ENCODE results near the gene ARPC1A. TPM values are rescaled to one million over a fixed set of nuclear protein-coding genes. Genes with fewer than 3 reads are reported as not detected.
"Not testable (repeated sequence)": the region's sequence is repeated elsewhere in the genome, so short reads cannot be mapped to it uniquely, and the experiment has no call there.

The ARPC1A gene
- polyA plus RNA-seq (ENCODE audit: insufficient read length in 3 of 3) = 100 to 1,000 TPM; 101 to 113 (median 111) TPM

DNA sequence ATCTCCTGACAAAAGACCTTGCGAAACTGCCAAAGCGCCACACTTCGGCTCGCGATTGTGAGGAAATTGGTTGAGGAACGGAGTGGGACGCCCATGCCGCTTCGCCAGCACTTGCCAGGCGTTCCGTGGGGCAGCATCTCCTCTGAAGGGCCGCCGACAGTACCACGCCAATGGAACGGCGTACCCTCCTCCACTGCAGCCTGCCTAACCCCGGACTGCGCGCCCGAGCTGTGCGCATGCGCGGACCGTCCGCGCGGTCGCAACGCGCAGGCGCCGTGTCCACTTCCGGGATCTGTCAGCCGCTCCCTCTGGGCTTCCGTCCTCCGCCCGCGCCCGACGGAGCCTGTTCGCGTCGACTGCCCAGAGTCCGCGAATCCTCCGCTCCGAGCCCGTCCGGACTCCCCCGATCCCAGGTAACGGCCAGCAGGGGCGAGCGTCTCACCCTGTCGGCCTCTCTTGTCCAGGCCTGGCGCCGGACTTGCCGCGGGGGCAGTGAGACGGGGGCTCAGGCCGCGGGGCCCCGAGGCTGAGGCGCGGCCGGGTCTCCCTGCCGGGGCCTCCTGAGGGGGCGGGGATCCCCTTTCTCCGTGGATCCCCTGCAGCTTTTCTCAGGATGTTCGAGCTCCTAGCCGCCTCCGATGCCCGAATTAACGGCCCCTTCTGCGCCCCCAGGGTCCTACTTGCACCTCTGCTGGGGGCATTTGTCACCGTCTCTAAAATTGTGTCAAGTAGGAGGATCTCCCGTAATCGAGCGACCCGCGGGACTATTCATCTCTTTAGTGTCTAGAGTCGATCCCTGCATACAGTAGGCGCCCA lies at the start of gene ARPC1A:
TSS of gene ARPC1A (plus strand) at position 307 of the 816 bp plus-strand sequence. CDS start 7,456 bp downstream, outside the sequence.
- DNase-seq (ENCODE audit: low read depth in 3 of 3, low spot score in 2 of 3) = peak; percentile 81 to 89 (median 84)

DNA sequence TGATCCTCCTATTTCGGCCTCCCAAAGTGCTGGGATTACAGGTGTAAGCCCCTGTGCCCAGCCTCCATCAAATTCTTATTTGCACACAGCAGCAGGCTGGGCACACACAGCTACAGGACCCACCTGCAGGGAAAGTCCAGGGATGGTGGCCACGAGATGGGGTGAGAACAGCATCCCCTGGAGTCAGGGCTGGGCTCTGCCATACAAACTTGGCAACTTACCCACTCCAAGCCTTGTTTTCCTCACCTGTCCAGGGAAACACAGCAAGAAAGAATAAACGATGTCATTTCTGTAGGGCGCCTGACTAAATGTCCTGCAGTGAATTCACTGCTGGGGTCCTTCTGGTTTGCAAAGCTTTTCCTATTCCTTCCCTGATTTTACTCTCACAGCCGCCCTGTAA lies 47.5 kb upstream of the ARPC1A start:
- no peak for DNase-seq (ENCODE audit: low read depth in 3 of 3, low spot score in 2 of 3)

DNA sequence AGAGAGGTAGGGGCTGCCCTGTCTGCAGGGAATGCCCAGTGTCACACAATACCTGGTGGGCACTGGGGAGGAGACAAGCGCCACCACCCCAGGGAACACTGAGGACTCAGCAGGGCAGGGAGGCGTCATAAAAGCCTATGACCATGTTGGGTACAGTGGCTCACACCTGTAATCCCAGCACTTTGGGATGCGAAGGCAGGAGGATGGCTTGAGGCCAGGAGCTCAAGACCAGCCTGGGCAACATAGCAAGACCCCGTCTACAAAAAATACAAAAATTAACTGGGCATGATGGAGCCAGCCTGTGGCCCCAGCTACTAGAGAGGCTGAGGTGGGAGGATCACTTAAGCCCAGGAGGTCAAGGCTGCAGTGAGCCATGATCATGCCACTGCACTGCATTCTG lies 41.5 kb upstream of the ARPC1A start:
- not testable (repeated sequence) for DNase-seq (ENCODE audit: low read depth in 3 of 3, low spot score in 2 of 3)

DNA sequence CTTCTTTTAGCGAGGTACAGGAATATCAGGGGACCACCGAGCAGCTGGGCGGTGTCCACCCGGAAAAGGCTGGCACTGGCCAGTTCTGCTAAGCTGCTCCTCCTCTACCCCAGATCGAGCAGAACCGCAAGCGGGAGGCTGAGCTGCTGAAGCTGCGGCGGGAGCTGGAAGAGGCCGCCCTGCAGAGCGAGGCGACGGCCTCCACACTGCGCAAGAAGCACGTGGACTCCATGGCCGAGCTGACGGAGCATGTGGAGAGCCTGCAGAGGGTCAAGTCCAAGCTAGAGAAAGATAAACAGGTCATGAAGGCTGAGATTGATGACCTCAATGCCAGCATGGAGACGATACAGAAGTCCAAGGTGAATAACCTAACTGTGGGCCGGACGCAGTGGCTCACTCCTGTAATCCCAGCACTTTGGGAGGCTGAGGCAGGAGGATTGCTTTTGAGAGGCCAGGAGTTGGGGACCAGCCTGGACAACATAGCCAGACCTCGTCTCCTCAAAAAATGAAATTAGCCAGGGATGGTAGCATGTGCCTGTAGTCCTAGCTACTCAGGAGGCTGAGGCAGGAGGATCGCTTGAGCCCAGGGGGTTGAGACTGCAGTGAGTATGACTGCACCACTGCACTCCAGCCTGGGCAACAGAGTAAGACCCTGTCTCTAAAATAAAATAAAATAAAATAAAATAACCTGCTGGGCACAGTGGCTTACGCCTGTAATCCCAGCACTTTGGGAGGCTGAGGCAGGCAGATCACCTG lies 37.7 kb upstream of the ARPC1A start:
- DNase-seq (ENCODE audit: low read depth in 3 of 3, low spot score in 2 of 3) = no peak

DNA sequence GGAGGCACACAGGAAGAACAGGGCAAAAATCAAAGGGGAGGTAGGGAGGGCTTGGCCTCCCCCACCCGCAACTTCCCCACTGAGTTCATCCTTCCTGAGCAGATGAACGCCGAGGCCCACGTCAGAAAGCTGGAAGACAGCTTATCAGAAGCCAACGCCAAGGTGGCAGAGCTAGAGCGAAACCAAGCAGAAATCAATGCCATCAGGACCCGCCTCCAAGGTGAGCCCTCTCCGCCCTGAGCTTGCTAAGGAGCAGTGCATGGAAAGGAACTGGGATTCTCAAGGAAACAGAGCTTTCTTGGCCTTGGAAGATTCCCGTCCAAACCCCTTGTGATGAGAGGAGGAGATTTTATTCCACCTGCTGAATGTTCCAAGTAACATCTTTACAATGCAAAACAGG lies 36.5 kb upstream of the ARPC1A start:
- no peak for DNase-seq (ENCODE audit: low read depth in 3 of 3, low spot score in 2 of 3)

DNA sequence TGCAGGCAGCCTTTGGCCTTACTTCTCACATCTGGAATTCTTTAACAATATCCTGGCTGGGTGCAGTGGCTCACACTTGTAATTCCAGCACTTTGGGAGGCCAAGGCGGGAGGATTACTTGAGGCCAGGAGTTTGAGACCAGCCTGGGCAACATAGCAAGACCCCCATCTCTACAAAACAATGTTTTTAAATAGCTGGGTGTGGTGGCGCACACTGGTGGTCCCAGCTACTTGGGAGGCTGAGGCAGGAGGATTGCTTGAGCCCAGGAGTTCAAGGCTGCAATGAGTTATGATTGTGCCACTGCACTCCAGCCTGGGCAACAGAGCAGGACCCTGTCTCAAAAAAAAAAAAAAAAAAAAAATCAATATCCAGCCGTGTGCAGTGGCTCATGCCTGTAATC lies 35.5 kb upstream of the ARPC1A start:
- not testable (repeated sequence) for DNase-seq (ENCODE audit: low read depth in 3 of 3, low spot score in 2 of 3)

DNA sequence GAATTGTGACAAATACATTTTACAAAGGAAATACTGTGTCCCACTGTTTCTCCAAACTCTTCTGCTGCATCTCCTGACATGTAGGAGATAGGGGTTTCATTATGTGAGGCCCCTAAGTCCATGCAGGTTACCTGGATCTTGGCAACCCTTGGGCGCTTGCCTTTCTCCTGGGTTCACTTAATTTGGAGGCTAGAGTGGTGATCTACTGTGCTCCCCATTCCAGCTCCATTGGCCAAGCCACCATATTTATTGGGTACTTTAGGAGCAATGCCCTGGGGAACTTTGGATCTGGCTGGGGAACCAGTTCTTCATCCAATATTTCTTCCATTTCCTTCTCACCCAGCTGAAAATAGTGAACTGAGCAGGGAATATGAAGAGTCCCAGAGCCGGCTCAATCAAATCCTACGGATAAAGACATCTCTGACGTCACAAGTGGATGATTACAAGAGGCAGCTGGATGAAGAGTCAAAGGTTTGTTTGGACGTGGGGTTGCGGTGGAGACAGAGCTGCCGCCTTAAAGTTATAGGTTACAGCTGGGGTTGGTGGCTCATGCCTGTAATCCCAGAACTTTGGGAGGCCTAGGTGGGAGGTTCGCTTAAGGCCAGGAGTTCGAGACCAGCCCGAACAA lies 34.6 kb upstream of the ARPC1A start:
- peak; percentile 9 to 12 (median 10) for DNase-seq (ENCODE audit: low read depth in 3 of 3, low spot score in 2 of 3)

DNA sequence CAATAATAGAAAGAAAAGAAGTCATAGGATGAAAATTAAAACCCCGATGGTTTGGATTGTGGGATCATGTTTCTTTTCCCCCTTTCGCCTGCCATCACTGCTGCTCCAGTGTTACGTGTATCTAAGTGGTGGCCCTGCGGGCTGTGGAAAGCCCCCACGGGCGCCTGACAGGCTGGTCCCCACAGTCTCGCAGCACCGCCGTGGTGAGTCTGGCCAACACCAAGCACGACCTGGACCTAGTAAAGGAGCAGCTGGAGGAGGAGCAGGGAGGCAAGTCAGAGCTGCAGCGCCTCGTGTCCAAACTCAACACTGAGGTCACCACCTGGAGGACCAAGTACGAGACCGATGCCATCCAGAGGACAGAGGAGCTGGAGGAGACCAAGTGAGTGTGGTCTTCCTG lies 33.6 kb upstream of the ARPC1A start:
- DNase-seq (ENCODE audit: low read depth in 3 of 3, low spot score in 2 of 3) = no peak

DNA sequence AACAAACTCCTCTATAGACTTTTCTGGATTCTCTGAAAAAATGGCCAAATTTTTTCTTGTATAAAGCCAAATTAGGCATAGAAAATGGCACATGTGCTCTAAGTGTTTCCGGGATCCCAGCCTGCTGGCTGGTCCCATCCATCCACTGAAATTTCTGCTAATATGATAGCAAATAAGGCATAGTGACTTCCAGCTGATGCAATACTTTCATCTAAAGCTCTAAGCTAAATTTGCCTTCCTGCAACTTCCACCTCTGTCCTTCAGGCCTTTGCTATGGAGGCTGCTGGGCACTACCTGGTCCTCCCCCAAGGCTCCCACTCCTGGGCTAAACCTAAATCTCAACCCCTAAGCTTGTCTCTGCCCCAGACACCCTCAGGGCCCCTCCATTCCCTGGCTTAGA lies 32.5 kb upstream of the ARPC1A start:
- DNase-seq (ENCODE audit: low read depth in 3 of 3, low spot score in 2 of 3) = no peak

DNA sequence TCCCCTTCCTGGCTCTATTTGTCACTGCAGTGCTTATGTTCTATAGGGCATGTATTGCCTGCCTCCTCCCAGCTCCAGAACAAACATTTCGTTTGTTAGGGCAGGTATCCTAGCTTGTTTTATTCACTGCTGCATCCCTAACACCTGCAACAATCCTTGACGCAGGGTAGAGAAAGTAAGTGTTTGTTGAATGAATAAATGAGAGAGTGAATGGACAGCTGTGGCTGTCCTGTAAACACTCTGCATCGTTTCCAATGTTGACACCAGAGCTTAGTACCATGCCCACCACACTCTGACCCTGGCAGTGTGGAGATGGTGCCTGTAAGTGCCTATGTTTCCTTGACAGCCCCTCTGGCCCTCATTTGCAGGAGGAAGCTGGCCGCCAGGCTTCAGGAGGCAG lies 32.0 kb upstream of the ARPC1A start:
- DNase-seq (ENCODE audit: low read depth in 3 of 3, low spot score in 2 of 3) = no peak

DNA sequence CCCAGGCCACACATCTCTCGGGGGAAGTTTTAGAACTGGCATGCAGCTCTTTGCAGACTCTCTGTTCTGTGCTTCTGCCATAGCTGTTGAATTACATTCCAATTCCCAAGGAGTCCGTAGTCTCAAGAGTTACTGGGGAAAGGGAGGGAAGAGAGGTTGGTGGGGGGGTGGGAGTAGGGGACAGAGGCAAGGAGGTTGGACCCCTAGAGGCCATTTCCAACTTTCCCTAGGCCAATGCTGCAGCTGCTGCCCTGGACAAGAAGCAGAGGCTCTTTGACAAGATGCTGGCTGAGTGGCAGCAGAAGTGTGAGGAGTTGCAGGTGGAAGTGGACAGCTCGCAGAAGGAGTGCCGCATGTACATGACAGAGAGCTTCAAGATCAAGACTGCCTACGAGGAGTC lies 29.2 kb upstream of the ARPC1A start:
- DNase-seq (ENCODE audit: low read depth in 3 of 3, low spot score in 2 of 3) = no peak

DNA sequence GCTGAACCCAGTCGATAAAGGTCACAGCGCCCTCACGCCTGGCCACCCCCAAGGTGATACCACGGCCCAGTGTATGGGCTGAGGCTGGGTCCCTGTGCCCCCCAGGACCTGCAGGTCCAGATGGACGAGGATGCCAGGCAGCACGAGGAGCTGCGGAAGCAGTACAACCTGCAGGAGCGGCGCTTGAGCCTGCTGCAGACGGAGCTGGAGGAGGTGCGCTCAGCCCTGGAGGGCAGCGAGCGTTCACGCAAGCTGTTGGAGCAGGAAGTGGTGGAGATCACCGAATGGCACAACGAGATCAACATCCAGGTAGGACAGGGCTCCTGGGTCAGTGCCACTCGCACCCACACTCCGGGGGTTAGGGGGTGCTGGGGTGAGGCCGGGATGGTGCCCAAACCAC lies 24.2 kb upstream of the ARPC1A start:
- no peak for DNase-seq (ENCODE audit: low read depth in 3 of 3, low spot score in 2 of 3)

DNA sequence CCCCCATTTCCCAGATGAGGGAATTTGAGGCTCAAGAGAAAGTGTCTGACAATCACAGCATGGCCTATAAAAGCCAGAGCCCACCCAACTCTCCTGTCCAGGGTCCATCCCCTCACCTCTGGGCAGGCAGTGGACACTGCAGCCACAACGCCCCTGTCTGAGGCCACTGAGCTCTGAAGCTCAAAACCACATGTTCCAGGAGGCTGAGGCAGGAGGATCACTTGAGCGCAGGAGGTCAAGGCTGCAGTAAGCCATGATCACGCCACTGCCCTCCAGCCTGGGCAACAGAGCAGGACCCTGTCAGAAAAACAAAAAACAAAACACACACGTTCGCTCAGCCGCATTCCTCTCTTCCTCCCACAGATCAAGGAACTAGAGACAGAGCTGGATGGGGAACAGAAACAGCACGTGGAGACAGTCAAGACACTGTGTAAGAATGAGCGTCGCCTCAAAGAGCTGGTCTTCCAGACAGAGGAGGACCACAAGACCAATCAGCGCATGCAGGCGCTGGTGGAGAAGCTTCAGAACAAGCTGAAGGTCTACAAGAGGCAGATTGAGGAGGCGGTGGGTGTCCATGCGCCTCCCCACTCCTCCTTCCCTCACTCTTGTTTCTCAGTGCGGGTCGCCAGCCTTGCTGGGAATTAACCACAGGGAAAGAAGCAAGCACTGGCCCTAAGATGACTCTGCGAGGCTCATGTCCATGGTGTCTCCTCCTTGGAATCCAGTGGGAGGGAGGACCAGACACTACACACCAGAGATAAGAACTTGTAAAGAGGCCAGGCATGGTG lies 20.0 kb upstream of the ARPC1A start:
- DNase-seq (ENCODE audit: low read depth in 3 of 3, low spot score in 2 of 3) = no peak

DNA sequence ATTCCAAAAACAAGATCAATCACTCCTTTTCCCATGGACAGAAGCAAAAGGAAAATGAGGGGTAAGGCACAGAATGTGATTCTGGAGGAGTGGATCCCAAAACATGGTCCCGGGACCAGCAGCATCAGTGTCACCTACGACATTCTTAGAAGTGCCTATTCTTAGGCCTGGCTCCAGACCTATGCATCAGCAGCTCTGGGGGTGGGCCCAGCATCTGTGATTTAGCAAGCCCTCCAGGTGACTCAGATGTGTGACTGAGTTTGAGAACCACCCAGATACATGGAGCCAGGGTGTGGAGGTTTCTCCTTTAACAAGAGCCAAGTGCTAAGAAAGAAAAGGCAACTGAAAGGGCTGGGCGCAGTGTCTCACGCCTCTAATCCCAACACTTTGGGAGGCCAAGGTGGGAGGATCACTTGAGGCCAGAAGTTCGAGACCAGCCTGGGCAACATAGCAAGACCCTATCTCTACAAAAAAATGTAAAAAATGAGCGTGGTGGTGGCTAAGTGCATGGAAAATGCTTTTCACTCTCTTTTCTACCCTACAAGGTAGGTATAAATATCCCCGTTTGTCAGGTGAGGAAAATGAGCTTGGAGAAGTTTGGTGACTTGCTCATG lies 17.1 kb upstream of the ARPC1A start:
- no peak for DNase-seq (ENCODE audit: low read depth in 3 of 3, low spot score in 2 of 3)

DNA sequence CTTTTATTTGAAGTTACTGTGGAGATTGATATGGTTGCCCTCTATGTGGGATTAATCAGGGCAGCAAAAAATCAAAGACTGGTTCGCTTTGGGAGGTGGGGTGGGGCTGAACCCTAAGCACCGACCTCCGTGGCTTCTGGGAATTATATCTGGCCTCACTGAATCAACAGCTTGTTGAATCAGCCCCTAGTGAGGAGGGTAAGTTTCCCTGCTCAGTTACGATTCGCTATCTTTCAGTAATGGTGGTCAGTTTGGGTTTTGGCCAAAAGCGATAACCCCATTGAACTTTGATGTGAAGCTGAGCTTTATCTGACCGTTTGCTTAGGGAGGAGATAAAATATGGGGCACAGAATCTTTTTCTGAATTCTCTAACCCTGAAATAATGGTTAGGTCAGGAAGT lies 16.6 kb upstream of the ARPC1A start:
- no peak for DNase-seq (ENCODE audit: low read depth in 3 of 3, low spot score in 2 of 3)

DNA sequence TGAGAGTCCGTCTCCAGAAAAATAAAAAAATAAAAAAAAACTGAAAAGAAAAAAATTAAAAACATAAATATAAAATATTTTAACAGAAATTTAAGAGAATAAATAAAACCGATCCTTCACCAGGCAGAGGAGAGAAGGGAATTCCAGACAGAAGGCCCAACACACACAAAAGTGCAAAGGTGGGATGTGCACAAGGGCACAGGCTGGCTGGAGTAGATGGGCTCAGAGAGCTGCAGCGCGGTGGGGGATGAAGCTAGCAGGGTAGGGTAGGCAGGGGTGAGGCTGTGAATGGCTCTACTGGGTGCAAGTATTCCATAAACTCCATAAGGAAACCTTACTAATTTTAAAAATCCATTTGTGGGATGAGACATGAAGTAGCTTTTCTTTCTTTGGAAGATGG lies 15.7 kb upstream of the ARPC1A start:
- DNase-seq (ENCODE audit: low read depth in 3 of 3, low spot score in 2 of 3) = no peak

DNA sequence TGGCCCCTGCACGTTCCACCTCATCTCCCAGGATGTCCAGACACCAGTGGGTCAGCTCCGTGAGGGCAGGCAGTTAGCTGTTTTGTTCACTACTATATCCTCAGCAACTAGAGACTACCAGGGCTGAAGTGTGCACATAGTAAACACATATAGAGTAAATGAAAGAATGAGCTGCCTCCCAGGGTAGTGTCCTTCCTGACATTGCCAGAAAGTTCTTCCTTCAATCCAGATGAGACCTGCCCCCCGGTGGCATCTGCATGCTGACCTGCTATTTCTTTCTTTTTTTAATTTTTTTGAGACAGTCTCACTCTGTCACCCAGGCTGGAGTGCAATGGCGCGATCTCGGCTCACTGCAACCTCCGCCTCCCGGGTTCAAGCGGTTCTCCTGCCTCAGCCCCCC lies 14.0 kb upstream of the ARPC1A start:
- no peak for DNase-seq (ENCODE audit: low read depth in 3 of 3, low spot score in 2 of 3)

DNA sequence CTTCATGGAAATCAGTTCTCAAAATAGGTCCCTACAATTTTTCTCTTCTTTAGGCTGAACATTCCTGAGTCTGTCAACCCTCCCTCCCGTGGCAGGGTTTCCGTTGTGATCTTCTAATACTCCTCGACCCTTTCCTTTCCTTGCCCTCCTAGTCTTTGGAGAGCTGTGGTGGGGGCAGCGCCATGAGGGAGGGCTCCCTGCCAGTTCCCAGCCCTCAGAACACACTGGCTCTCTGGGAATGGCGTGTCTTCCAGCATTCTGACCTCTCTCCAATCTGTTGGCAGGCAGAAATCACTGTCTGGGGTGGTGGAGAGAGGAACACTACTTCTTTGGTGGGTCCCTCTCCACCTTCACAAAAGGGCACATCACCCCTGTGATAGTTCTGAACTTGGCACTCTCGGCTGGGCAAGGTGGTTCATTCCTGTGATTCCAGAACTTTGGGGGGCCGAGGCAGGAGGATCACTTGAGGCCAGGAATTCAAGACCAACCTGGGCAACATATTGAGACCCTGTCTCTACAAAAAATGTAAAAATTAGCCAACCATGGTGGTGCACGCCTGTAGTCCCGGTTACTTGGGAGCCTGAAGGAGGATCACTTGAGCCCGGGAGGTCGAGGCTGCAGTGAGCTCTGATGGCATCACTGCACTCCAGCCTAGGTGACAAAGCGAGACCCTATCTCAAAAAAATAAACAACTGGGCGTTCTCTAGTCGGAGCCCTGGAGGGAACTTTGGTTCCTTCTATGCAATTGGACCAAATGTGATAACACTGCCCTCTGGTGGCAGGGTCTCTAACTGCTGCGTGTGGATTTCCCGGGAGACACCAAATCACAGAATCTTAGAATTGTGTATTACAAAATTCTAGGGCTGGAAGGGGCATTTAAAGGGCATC lies 13.1 kb upstream of the ARPC1A start:
- peak in 1 of 3 donors; percentile 39 for DNase-seq (ENCODE audit: low read depth in 3 of 3, low spot score in 2 of 3)

DNA sequence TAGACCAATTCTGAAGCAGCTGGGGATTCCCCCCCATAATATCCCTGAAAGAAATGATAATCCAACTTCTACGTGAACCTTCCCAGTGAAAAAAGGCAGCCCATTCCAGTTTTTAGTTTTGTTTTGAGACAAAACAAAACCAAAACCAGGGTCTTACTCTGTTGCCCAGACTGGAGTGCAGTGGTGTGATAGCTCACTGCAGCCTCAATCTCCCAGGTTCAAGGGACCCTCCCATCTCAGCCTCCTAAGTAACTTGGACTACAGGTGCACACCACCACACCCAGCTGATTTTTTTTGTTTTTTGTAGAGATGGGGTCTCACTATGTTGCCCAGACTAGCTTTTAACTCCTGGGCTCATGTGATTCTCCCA lies 12.5 kb upstream of the ARPC1A start:
- no peak for DNase-seq (ENCODE audit: low read depth in 3 of 3, low spot score in 2 of 3)
